H9 (cell line): ENCODE measurements around the gene GRIA1. TPM values are rescaled to one million over a fixed set of nuclear protein-coding genes. Genes with fewer than 3 reads are reported as not detected.

Experiments used
- DNase-seq: peaks from one replicate; pipeline ENCODE4 v3.0.0-alpha.2; 2017
- H2AFZ ChIP-seq: one replicate; pipeline ENCODE4 v1.6.1; 2013; ENCODE audit warnings: mild to moderate bottlenecking, low read length, control low read depth, moderate library complexity
- H2AK5ac ChIP-seq: 2 replicates; pipeline ENCODE4 v1.6.1; 2013; ENCODE audit warnings: low read length, control low read depth, mixed read lengths; ENCODE audit not compliant: insufficient read length
- H2BK120ac ChIP-seq: one replicate; pipeline ENCODE4 v1.6.1; 2013; ENCODE audit warnings: low read depth, mild to moderate bottlenecking, low read length, control low read depth, inconsistent platforms; ENCODE audit not compliant: poor library complexity, severe bottlenecking
- H2BK12ac ChIP-seq: 2 replicates; pipeline ENCODE4 v1.6.1; 2013; ENCODE audit warnings: low read length, control low read depth, mixed read lengths, low read depth; ENCODE audit not compliant: insufficient read length
- H2BK15ac ChIP-seq: 2 replicates; pipeline ENCODE4 v1.6.1; 2013; ENCODE audit warnings: low read depth, low read length, control low read depth
- H2BK20ac ChIP-seq: one replicate; pipeline ENCODE4 v1.6.1; 2013; ENCODE audit warnings: low read depth, mild to moderate bottlenecking, low read length, control low read depth, inconsistent platforms; ENCODE audit not compliant: poor library complexity, severe bottlenecking
- H2BK5ac ChIP-seq: 2 replicates; pipeline ENCODE4 v1.6.1; 2013; ENCODE audit warnings: low read length, control low read depth, mixed read lengths; ENCODE audit not compliant: insufficient read length
- H3K14ac ChIP-seq: 2 replicates; pipeline ENCODE4 v1.6.1; 2013; ENCODE audit warnings: low read length, control low read depth; ENCODE audit not compliant: insufficient read depth
- H3K18ac ChIP-seq: 2 replicates; pipeline ENCODE4 v1.6.1; 2013; ENCODE audit warnings: low read depth, mild to moderate bottlenecking, mixed read lengths, low read length, control low read depth; ENCODE audit not compliant: insufficient read length
- H3K23ac ChIP-seq: 2 replicates; pipeline ENCODE4 v1.6.1; 2013; ENCODE audit warnings: low read length, control low read depth, mixed read lengths, low read depth; ENCODE audit not compliant: insufficient read length
- H3K23me2 ChIP-seq: 2 replicates; pipeline ENCODE4 v1.6.1; 2013; ENCODE audit warnings: low read depth, mild to moderate bottlenecking, mixed read lengths, low read length, control low read depth; ENCODE audit not compliant: insufficient read length, poor library complexity, severe bottlenecking
- H3K27ac ChIP-seq: 2 replicates; pipeline ENCODE4 v1.5.1; 2013; ENCODE audit warnings: low read length, control low read depth, mixed read lengths, low read depth; ENCODE audit not compliant: insufficient read length
- H3K27me3 ChIP-seq: 2 replicates; pipeline ENCODE4 v1.6.1; 2013; ENCODE audit warnings: low read length, control low read depth, inconsistent platforms; ENCODE audit not compliant: insufficient read depth
- H3K4ac ChIP-seq: 2 replicates; pipeline ENCODE4 v1.6.1; 2013; ENCODE audit warnings: low read depth, mild to moderate bottlenecking, control low read depth, inconsistent platforms, low read length, moderate library complexity
- H3K4me1 ChIP-seq: 2 replicates; pipeline ENCODE4 v1.6.1; 2013; ENCODE audit warnings: low read length, control low read depth, inconsistent platforms; ENCODE audit not compliant: insufficient read depth
- H3K4me2 ChIP-seq: 2 replicates; pipeline ENCODE4 v1.6.1; 2013; ENCODE audit warnings: low read length, control low read depth, mixed read lengths; ENCODE audit not compliant: insufficient read length, insufficient read depth
- H3K56ac ChIP-seq: 2 replicates; pipeline ENCODE4 v1.6.1; 2013; ENCODE audit warnings: low read depth, mild to moderate bottlenecking, mixed read lengths, low read length, control low read depth; ENCODE audit not compliant: insufficient read length
- H3K79me1 ChIP-seq: 2 replicates; pipeline ENCODE4 v1.6.1; 2013; ENCODE audit warnings: low read depth, mild to moderate bottlenecking, moderate library complexity, low read length, control low read depth, inconsistent platforms; ENCODE audit not compliant: insufficient read depth, poor library complexity, severe bottlenecking
- H3K79me2 ChIP-seq: 2 replicates; pipeline ENCODE4 v1.6.1; 2013; ENCODE audit warnings: low read length, control low read depth, inconsistent platforms; ENCODE audit not compliant: insufficient read depth
- H3K9ac ChIP-seq: 2 replicates; pipeline ENCODE4 v1.6.1; 2013; ENCODE audit warnings: low read length, control low read depth, mixed read lengths; ENCODE audit not compliant: insufficient read length; ENCODE audit errors: extremely low read depth
- H3K9me3 ChIP-seq: one replicate; pipeline ENCODE4 v1.6.1; 2013; ENCODE audit warnings: low read depth, low read length, inconsistent platforms; ENCODE audit not compliant: control insufficient read depth
- H3T11ph ChIP-seq: one replicate; pipeline ENCODE4 v1.6.1; 2013; ENCODE audit warnings: mild to moderate bottlenecking, low read length, control low read depth, inconsistent platforms
- H4K20me1 ChIP-seq: one replicate; pipeline ENCODE4 v1.6.1; 2013; ENCODE audit not compliant: control insufficient read depth, insufficient read length, insufficient read depth
- H4K5ac ChIP-seq: 2 replicates; pipeline ENCODE4 v1.6.1; 2013; ENCODE audit warnings: low read depth, mild to moderate bottlenecking, mixed read lengths, low read length, control low read depth; ENCODE audit not compliant: insufficient read length
- H4K8ac ChIP-seq: replicated peaks from 2 replicates; pipeline ENCODE4 v1.6.1; 2013; ENCODE audit warnings: low read length, control low read depth, mixed read lengths, low read depth; ENCODE audit not compliant: insufficient read length
- H4K91ac ChIP-seq: 2 replicates; pipeline ENCODE4 v1.6.1; 2013; ENCODE audit warnings: low read depth, mild to moderate bottlenecking, moderate library complexity, mixed read lengths, low read length, control low read depth; ENCODE audit not compliant: insufficient read length
- H3K27ac Mint-ChIP-seq, 3 experiments: 2 replicates in 2 of 3; 3 replicates in 1 of 3; pipeline ENCODE4 v1.8.0; 2020 to 2021; ENCODE audit warnings: mixed read lengths in 3 of 3, mild to moderate bottlenecking in 1 of 3, moderate library complexity in 1 of 3
- H3K27me3 Mint-ChIP-seq: 2 replicates; pipeline ENCODE4 v1.8.0; 2021; ENCODE audit warnings: low read depth, mild to moderate bottlenecking, moderate library complexity, mixed read lengths
- H3K36me3 Mint-ChIP-seq, 3 experiments: 2 replicates in 2 of 3; 3 replicates in 1 of 3; pipeline ENCODE4 v1.8.0; 2020 to 2021; ENCODE audit warnings: low read depth in 3 of 3, mixed read lengths in 3 of 3; ENCODE audit not compliant: insufficient read depth in 1 of 3
- H3K4me1 Mint-ChIP-seq, 2 experiments: 2 replicates each; pipeline ENCODE4 v1.8.0; 2020; ENCODE audit warnings: mixed read lengths in 2 of 2
- H3K4me3 Mint-ChIP-seq, 2 experiments: 2 replicates in 1 of 2; 3 replicates in 1 of 2; pipeline ENCODE4 v1.8.0; 2020 to 2021; ENCODE audit warnings: mild to moderate bottlenecking in 2 of 2, mixed read lengths in 2 of 2, moderate library complexity in 1 of 2
- H3K9me3 Mint-ChIP-seq, 2 experiments: 2 replicates in 1 of 2; 3 replicates in 1 of 2; pipeline ENCODE4 v1.8.0; 2020; ENCODE audit warnings: mild to moderate bottlenecking in 2 of 2, mixed read lengths in 2 of 2, moderate library complexity in 1 of 2
- CTCF ChIP-seq: fragments of 200-600 bp; sonication (generic); conservative IDR thresholded peaks from 3 replicates; pipeline ENCODE4 v1.8.0; 2021; ENCODE audit warnings: antibody characterized with exemption, mild to moderate bottlenecking
- WGBS: extraction: QIAGEN DNeasy Blood & Tissue Kit; methylation state at CpG from one replicate; pipeline ENCODE4 v1.1.7; 2013; ENCODE audit warnings: missing lambda C conversion rate, low lambda C conversion rate, mixed read lengths; ENCODE audit not compliant: insufficient read length; ENCODE audit errors: extremely low coverage; 5-methylcytosine and 5-hydroxymethylcytosine counted together
- total RNA-seq: library from RNA; stranded (reverse); gene quantifications from 2 replicates; pipeline ENCODE4 v1.2.1, GENCODE V29; 2021

Gene GRIA1
- total RNA-seq, 1 experiment from 2014 or later: 0.52 TPM

GRCh38 chr5:153508700-153509099, 18.2 kb downstream of the GRIA1 start:
- Mint-ChIP-seq H3K36me3 (peaks cover 0 to 27% (median 7%) of the 10 kb centered on the region in 3 experiments; a peak in 5 of 7 replicates), H3K9me3 (peaks cover 10 to 14% of the 10 kb centered on the region in 2 experiments), H3K4me1 (peaks cover 19 to 20% of the 10 kb centered on the region in 2 experiments), H3K27me3 (no peaks in the 10 kb centered on the region), H3K4me3 (no peak overlapping the region), H3K27ac (no peak overlapping the region)
- Histone ChIP-seq H3K23ac (no peak overlapping the region), H3K9ac (no peak overlapping the region), H3K14ac (no peak overlapping the region), H3K79me1 (no peaks in the 10 kb centered on the region), H4K91ac (no peak overlapping the region), H3K4ac (no peak overlapping the region), H2BK5ac (no peak overlapping the region), H2BK20ac (no peak overlapping the region), H3K4me1 (no peaks in the 10 kb centered on the region), H3K56ac (no peak overlapping the region), H3K79me2 (no peaks in the 10 kb centered on the region), H2BK12ac (no peak overlapping the region), H4K20me1 (no peaks in the 10 kb centered on the region), H3K18ac (no peak overlapping the region), H3K27me3 (no peaks in the 10 kb centered on the region), H2BK15ac (no peak overlapping the region), H4K8ac (no peak overlapping the region), H3T11ph (no peak overlapping the region), H2BK120ac (no peak overlapping the region), H3K4me2 (no peak overlapping the region), H2AFZ (no peak overlapping the region), H2AK5ac (no peak overlapping the region), H4K5ac (no peak overlapping the region), H3K23me2 (no peaks in the 10 kb centered on the region), H3K9me3 (no peaks in the 10 kb centered on the region), H3K27ac (no peak overlapping the region)
- no peak for TF ChIP-seq CTCF
- WGBS: no CpG with 5 or more reads among the region's 1 CpG
- DNase-seq: no peak
